Adrenal gland (tissue), 5 donors: ENCODE data around the gene ARPP21.

Experiments
- POLR2A ChIP-seq, 2 donors: fragments of 450-650 bp; IDR thresholded peaks; one replicate each; pipeline ENCODE4 v1.6.1; 2017; ENCODE audit warnings: antibody characterized with exemption in 2 of 2, mild to moderate bottlenecking in 2 of 2, moderate library complexity in 1 of 2
- TF ChIP-seq, protein P1 (sequence below), 6 experiments: fragments of 450-650 bp in 4 of 6; fragments of 200-600 bp in 2 of 6; sonication (generic) in 1 of 6; IDR thresholded peaks; 1 replicate in 5 of 6; 2 replicates in 1 of 6; pipeline versions ENCODE4 v1.5.1 to v1.8.0; 2016 to 2021; ENCODE audit warnings: antibody characterized with exemption in 6 of 6, mild to moderate bottlenecking in 2 of 6, moderate library complexity in 1 of 6
- donor health status: DM: no; HTN: no; CAD: no.

DNA sequence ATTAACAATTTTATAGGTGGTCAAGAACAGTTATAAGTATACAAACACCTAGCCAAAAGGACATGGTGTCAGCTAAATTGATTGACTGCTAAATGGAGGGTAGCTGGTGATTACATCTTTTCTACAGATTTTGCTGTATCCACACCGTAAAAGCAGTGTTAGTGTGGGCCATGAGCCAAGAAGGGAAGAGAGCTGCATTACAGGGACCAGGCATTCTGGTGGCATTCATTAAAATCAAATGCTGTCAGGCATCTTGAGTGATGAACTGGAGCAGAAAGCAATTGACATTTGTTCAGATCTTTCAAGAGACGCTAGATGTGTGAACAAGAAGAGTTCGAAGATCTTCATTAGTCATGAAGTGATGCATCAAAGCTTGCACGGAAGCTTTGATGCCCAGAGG, 177.9 kb downstream of the ARPP21 start:
- TF ChIP-seq, protein P1, sequence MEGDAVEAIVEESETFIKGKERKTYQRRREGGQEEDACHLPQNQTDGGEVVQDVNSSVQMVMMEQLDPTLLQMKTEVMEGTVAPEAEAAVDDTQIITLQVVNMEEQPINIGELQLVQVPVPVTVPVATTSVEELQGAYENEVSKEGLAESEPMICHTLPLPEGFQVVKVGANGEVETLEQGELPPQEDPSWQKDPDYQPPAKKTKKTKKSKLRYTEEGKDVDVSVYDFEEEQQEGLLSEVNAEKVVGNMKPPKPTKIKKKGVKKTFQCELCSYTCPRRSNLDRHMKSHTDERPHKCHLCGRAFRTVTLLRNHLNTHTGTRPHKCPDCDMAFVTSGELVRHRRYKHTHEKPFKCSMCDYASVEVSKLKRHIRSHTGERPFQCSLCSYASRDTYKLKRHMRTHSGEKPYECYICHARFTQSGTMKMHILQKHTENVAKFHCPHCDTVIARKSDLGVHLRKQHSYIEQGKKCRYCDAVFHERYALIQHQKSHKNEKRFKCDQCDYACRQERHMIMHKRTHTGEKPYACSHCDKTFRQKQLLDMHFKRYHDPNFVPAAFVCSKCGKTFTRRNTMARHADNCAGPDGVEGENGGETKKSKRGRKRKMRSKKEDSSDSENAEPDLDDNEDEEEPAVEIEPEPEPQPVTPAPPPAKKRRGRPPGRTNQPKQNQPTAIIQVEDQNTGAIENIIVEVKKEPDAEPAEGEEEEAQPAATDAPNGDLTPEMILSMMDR (IDR thresholded peaks at IDR 0.05) = no peak
- TF ChIP-seq POLR2A (IDR thresholded peaks at IDR 0.05) = no peak
